ENCODE results near the gene GNAT3.

GNAT3 gene

DNA sequence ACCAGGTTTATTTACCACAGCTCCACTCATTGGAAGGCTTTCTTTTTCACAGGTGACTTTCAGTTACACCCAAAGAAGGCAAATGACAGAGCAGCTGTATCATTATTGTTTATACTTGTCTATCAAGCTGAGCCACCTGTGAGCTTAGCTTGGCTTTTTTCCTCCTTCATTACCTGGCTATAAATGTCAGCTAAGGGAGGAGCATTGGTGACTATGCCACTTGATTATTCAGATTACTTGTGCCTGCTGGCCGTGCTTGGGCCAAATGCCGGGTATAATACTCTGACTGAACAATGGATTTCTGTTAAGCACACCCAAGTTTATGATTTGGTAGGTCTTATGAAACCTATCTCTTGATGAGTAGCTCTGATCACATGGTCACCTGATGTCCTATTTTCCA, 9.9 kb upstream of the GNAT3 start:
- Mint-ChIP-seq H3K27ac (no peak overlapping the region), H3K27me3 (no peaks in the 10 kb centered on the region), H3K4me3 (no peak overlapping the region), H3K4me1 (no peaks in the 10 kb centered on the region), H3K9me3 (no peaks in the 10 kb centered on the region)
- DNase-seq (no peak), ATAC-seq (no peak)

DNA sequence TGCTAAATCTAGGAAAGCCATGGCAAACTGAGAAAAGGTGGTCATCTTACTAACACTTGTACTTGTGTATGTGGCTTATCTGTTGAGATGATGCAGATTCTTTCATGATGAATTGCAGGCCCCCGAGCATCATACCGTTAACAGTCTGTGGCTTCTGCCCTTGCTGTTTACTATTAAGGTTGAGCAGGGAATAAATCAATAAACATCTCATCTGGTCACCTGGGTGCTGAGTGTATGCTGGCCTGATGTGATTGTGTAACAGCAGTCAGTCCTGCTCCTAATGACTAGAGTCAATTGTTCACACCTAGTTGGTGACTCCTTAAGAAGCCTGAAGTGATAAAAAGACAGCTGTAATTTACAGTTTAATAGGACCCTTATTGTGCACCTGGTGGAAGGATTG, 8.3 kb upstream of the GNAT3 start:
- Mint-ChIP-seq H3K27ac (no peak overlapping the region), H3K9me3 (no peaks in the 10 kb centered on the region), H3K27me3 (no peaks in the 10 kb centered on the region), H3K4me1 (no peaks in the 10 kb centered on the region), H3K4me3 (no peak overlapping the region)
- ATAC-seq (no peak), DNase-seq (no peak)

DNA sequence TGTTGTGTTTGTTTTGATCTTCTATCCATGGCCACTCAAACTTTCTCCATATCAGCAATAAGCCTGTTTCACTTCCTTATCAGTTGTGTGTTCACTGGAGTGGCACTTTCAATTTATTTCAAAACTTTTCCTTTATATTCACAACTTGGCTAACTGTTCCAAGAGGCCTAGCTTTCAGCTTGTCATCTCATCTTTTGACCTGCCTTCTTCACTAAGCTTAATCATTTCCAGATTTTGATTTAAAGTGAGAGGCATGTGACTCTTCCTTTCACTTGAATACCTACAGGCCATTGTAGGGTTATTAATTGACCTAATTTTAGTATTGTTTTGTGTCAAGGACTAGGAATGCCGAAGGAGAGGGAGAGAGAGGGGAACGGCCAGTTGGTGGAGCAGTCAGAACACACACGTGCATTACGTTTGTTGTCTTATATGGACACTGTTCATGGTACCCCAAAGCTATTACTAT, 5.5 kb upstream of the GNAT3 start:
- Mint-ChIP-seq H3K27ac (no peak overlapping the region), H3K9me3 (no peaks in the 10 kb centered on the region), H3K27me3 (no peaks in the 10 kb centered on the region), H3K4me3 (no peak overlapping the region), H3K4me1 (no peaks in the 10 kb centered on the region)
- DNase-seq = no peak
- no peak for ATAC-seq

DNA sequence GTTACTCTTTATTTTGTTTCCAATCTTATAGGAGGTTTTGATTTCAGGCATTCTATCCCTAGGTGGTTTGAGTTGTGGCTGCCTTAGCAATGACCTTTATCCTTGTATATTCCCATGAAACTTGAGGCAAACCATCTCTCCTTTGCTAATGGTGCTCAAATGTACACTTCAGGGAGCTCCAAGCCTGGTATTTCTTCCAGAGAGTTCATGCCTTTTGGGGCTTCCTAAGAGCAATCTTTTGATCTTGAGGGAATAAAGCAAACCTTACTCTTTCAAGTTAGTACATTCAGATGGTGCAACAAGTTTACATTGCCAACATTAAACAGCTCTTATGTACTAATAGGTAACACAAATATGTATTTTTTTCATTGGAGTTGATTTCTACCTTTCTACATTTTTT, 3.4 kb upstream of the GNAT3 start:
- no peak overlapping the region for H3K4me3 Mint-ChIP-seq
- H3K27me3 Mint-ChIP-seq = no peaks in the 10 kb centered on the region
- no peak overlapping the region for H3K27ac Mint-ChIP-seq
- no peaks in the 10 kb centered on the region for H3K9me3 Mint-ChIP-seq
- DNase-seq = no peak
- ATAC-seq = no peak
- no peaks in the 10 kb centered on the region for H3K4me1 Mint-ChIP-seq

DNA sequence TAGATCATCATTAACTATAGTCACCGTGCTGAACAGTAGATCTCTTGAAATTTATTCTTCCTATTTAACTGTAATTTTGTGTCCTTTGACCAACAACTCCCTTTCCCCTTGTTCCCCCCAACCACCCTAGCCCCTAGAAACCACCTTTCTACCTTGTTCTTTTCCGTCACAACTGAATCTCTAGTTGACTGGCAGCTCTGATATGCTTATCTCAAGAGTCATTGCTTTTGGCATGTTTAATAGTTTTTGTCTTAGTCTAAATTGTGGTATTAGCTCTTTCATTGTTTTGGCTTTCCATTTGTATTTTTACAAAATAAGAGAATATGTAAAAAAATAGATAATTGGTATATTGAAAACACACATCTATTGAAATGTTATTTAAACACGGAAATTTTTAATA, 1.8 kb downstream of the GNAT3 start:
- no peak overlapping the region for H3K27ac Mint-ChIP-seq
- no peak for ATAC-seq
- H3K4me1 Mint-ChIP-seq = no peaks in the 10 kb centered on the region
- DNase-seq = no peak
- no peak overlapping the region for H3K4me3 Mint-ChIP-seq
- no peaks in the 10 kb centered on the region for H3K27me3 Mint-ChIP-seq
- H3K9me3 Mint-ChIP-seq = no peaks in the 10 kb centered on the region

DNA sequence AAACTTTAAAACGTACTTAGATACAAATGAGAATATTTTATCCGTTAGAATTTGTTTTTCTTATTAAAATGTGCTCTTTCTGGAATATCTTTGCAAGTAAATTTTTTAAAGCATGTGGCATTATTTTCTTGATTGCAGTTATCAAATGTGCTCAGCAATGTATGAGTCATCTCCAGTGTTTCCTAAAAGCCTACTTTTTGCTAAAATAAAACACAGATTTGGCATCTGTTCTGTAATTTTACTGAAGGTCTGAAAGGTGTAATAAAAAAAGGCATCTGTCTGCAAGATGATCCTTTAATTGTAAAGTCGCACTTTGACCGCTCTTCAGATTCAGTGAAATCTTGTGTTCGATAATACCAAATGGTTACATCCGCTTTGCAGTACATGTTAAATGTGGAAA, 3.4 kb downstream of the GNAT3 start:
- no peaks in the 10 kb centered on the region for H3K9me3 Mint-ChIP-seq
- H3K4me1 Mint-ChIP-seq = no peaks in the 10 kb centered on the region
- H3K27me3 Mint-ChIP-seq = peaks cover 7% of the 10 kb centered on the region
- no peak overlapping the region for H3K27ac Mint-ChIP-seq
- no peak overlapping the region for H3K4me3 Mint-ChIP-seq
- ATAC-seq (no peak), DNase-seq (no peak)

DNA sequence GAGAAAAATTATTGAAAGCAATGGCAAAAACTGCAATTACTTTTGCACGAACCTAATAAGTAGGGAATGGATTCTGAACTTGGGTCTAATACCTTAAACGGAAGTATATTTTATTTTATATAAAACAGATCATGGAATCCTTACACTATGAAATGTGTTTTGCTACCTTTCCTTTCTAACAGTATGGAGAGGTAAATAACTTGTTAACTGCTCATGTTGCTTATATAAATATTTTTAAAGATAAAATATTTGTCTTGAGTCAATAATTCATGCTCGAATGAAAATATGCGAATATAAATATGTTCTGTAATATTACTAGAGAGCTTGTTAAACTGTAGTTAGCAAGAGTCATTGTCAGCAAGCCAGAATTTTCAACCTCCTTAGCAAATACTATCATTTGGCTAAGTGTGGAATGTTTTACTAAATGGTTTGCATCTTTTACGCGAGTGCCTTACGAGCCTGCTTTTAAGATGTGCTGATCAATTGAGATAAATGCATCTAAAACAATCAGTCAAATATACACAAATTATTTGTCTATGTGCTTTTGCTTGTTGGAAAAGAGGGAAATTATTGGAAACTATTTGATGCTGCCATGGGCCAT, 5.9 kb downstream of the GNAT3 start:
- ATAC-seq = no peak
- H3K27ac Mint-ChIP-seq = no peak overlapping the region
- H3K4me3 Mint-ChIP-seq = no peak overlapping the region
- no peak for DNase-seq
- H3K4me1 Mint-ChIP-seq = no peaks in the 10 kb centered on the region
- H3K9me3 Mint-ChIP-seq = no peaks in the 10 kb centered on the region
- peaks cover 8% of the 10 kb centered on the region for H3K27me3 Mint-ChIP-seq

DNA sequence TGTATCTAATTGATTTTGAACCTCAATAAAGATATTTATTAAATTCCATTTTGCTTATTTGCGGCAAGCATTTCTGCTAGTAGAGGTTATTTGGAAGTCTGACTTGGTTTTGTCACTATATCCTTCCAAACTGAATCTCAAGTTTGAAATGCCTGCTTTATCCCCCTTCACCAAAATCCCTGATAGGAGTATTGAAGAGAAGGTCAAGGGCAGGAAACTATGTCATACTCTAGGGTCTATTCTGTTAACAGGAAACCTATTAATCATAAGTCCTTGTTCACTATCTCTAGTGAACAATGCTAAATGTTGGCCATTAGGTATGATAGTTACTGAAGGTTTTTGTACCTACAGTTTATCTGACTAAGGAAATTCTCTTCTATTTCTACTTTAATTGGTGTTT, 11.5 kb downstream of the GNAT3 start:
- ATAC-seq (no peak), DNase-seq (no peak)
- Mint-ChIP-seq H3K27me3 (peaks cover 8% of the 10 kb centered on the region), H3K9me3 (no peaks in the 10 kb centered on the region), H3K4me3 (no peak overlapping the region), H3K27ac (no peak overlapping the region), H3K4me1 (no peaks in the 10 kb centered on the region)

DNA sequence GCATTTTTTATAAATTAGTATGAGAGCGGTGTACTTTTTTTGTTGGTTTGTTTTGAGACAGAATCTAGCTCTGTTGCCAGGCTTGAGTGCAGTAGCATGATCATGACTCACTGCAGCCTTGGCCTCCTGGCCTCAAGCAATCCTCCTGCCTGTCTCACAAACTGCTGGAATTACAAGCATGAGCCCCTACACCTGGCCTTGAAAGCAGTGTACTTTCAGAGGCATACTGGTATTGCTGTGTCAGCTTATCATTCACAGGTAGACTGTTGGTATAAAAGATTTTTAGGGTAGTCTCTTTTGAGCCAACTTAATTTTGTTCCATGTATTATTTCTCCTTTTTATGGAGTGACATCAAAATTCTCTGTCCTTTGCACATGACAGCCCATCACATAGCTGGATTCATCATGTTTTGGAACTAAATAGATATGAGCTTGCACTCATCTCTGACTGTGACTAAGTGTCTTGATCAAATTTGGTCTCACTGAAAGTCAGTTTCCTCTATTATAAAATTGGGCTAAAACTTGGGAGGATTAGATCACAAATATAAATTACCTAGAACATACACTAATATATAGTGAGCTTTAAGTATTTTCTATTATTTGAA, 12.4 kb downstream of the GNAT3 start:
- H3K9me3 Mint-ChIP-seq = no peaks in the 10 kb centered on the region
- DNase-seq (no peak), ATAC-seq (no peak)
- H3K27ac Mint-ChIP-seq = no peak overlapping the region
- no peak overlapping the region for H3K4me3 Mint-ChIP-seq
- H3K27me3 Mint-ChIP-seq = peaks cover 8% of the 10 kb centered on the region
- no peaks in the 10 kb centered on the region for H3K4me1 Mint-ChIP-seq

DNA sequence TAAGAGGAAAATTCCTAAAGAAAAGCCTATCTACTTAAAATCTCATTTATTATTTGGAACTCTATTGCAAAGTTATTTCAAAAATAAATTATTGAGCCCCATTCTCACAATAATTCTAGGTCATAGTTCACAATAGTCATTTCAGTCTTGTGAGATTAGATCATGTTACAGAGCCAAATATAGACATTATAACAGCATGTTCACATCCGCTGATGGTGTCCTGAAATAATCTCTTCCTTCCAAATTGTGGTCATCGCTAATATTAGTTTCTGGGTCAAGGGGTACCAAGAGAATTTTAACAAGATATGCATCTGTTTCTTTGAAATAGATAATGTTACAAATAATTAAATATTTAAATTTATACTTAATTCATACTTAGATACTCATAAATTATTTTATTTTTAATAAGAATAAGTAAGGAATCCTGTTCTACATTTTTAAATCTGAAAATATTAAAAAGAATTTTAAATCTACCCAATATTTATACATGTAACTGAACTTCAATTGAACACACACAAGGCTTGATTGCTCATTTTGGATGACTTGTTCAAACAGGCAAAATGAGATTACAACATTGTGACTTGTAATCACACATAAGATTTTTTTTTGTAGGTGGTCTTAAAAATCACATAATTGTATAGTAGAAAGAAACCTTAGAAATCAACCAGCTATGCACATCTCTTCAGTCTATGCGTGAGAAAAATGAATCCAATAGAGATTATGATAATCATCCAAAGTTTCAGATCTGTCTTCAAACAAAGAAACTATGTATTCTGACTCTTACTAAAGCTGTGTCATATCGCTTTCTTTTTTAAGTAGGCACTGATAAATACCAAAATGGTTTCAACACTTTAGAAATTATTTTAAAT, 13.1 kb downstream of the GNAT3 start:
- ATAC-seq (no peak), DNase-seq (no peak)
- Mint-ChIP-seq H3K4me3 (no peak overlapping the region), H3K27me3 (peaks cover 4% of the 10 kb centered on the region), H3K27ac (no peak overlapping the region), H3K9me3 (no peaks in the 10 kb centered on the region), H3K4me1 (no peaks in the 10 kb centered on the region)

DNA sequence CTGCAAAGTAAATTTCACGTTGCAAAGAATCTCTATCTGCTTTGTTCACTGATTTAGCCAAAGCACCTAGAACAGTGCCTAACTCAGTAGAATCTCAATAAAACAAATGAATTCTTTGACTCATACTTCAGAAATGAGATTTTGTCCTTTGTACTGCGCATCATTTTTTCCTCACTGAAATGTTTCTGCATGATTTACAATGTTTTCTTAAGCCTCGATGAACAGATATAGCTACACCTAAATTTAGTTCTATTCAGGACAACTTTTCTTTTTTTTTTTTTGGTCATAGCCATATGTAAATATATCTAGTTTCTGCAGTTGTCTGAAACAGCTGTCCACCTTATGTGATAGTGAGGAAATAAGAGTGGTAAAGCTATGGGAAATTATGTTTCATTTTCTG, 15.3 kb downstream of the GNAT3 start:
- Mint-ChIP-seq H3K9me3 (no peaks in the 10 kb centered on the region), H3K27ac (no peak overlapping the region), H3K27me3 (no peaks in the 10 kb centered on the region), H3K4me3 (no peak overlapping the region), H3K4me1 (no peaks in the 10 kb centered on the region)
- no peak for ATAC-seq
- DNase-seq = no peak

DNA sequence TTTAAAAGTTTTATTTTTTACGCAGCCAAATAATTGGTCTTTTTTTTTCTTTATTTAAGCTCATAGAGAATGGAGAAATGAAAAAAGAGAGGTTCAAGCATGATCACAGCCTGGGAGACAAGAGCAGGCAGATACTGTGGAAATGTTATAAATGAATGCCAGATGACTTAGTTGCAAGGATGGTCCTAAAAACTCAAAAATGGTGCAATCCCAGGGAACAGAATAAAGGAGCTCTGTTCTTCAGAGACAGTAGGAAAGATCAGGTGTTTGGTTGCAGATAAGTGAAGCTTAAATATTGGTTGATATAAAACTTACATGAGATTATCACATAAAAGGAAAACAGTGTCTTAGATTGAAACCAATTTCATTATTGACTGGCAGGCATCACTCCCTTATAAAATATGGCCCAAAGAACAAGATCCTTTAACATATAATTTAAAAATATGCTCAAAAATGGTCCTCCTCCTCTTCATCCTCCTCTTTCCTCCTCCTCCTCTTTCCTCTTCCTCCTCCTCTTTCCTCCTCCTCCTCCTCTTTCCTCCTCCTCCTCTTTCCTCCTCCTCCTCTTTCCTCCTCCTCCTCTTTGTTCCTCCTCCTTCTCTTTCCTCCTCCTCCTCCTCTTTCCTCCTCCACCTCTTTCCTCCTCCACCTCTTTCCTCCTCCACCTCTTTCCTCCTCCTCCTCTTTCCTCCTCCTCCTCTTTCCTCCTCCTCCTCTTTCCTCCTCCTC, 18.6 kb downstream of the GNAT3 start:
- H3K27ac Mint-ChIP-seq = no peak overlapping the region
- H3K4me1 Mint-ChIP-seq = no peaks in the 10 kb centered on the region
- ATAC-seq = no peak
- H3K27me3 Mint-ChIP-seq = no peaks in the 10 kb centered on the region
- DNase-seq = no peak
- no peaks in the 10 kb centered on the region for H3K9me3 Mint-ChIP-seq
- no peak overlapping the region for H3K4me3 Mint-ChIP-seq

DNA sequence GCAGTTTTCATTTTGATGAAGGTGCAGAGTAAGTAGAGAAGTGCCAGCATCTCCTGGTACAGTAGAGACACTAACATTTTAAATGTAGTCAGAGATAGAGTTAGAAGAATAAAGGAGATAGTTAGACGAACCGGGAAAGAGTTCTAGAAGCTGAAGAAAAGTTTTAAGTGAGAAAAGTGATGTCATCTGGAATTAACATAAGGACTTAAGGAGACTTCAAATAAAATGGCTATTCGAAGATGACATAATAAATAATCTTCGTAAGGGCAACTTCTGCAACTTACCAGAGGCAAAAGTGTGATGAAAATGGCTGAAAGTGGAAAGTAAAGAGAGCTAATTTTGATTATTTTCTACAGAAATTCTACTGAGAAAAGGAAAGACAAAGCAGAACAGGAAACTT, 20.4 kb downstream of the GNAT3 start:
- H3K4me3 Mint-ChIP-seq = no peak overlapping the region
- no peaks in the 10 kb centered on the region for H3K9me3 Mint-ChIP-seq
- no peaks in the 10 kb centered on the region for H3K27me3 Mint-ChIP-seq
- no peak overlapping the region for H3K27ac Mint-ChIP-seq
- ATAC-seq = no peak
- no peak for DNase-seq
- H3K4me1 Mint-ChIP-seq = no peaks in the 10 kb centered on the region

DNA sequence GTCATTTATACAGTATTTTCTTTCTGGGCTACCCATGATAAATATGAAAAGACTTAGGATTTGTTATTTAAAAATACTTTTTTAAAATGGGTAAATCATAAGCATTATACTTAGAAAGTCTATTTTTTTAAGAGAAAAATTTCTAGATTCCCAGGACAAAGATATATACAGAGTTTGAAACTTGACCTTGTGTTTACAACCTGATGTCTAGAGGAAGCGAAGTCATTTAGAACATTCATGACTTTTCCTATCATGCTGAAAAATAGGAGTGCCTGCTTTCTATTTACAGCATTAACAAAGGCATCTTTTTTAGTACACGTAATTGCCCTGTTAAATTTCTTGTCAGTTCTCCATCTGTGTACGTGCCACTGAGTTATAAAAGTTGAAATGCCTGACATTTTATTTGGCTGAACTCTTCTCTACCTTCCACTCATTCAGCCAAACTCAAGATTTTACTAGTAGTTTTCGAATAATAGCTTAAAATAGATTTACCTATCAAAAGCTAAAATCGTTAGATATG, 23.0 kb downstream of the GNAT3 start:
- ATAC-seq = no peak
- no peaks in the 10 kb centered on the region for H3K9me3 Mint-ChIP-seq

DNA sequence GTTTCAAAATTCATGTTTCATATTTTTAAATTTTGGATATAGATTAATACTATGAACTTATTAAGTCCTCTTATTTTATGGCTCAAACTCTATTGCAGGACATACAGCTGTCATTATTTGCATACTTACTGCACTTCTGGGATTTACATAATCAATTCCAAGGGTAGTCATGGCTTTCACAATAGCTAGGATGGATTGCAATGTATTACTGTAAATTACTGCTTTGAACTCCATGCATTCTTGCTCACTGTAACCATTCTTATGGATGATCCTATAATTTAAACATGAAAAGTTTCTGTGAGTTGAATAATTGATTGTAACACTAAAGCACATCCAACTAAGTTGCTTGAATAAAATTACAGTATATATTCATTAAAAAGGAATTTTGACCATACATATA, 23.5 kb downstream of the GNAT3 start:
- Mint-ChIP-seq H3K4me1 (no peaks in the 10 kb centered on the region), H3K4me3 (no peak overlapping the region), H3K9me3 (no peaks in the 10 kb centered on the region), H3K27me3 (peaks cover 5% of the 10 kb centered on the region), H3K27ac (no peak overlapping the region)
- ATAC-seq (no peak), DNase-seq (no peak)

More for the DNA sequence above, 23.0 kb downstream of the GNAT3 start:
- DNase-seq = no peak
- Mint-ChIP-seq H3K4me1 (no peaks in the 10 kb centered on the region), H3K27me3 (peaks cover 5% of the 10 kb centered on the region), H3K4me3 (no peak overlapping the region), H3K27ac (no peak overlapping the region)

DNA sequence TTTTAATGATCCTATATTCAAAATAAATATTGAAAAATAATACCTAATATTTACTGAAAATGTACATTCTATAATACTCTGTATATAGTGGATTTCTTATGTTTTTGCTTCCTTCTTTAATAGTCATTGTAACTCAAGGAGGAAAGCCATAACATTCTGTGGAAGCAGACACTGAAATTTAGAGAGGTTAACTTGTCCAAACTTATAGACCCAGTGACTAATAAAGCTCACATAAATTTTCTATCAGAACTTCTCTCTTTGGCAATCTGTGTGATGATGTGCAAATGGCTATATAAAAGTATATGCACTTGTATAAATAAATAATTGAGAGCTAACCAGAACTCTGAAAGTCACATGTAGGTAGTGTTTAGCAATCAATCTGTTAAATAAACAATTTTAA, 26.1 kb downstream of the GNAT3 start:
- peaks cover 5% of the 10 kb centered on the region for H3K27me3 Mint-ChIP-seq
- ATAC-seq = no peak
- H3K27ac Mint-ChIP-seq = no peak overlapping the region
- H3K4me3 Mint-ChIP-seq = no peak overlapping the region
- no peaks in the 10 kb centered on the region for H3K4me1 Mint-ChIP-seq
- no peak for DNase-seq
- H3K9me3 Mint-ChIP-seq = no peaks in the 10 kb centered on the region

Measured in stimulated activated naive CD8-positive, alpha-beta T cell treated with anti-CD3 and anti-CD28 coated beads, Interleukin-15, amount 100 ng/mL, for 72 hours (primary cell).